Activated CD8-positive, alpha-beta T cell treated with anti-CD3 and anti-CD28 coated beads for 36 hours (primary cell): ENCODE data around the gene ADAMTS17. TPM values are rescaled to one million over a fixed set of nuclear protein-coding genes. Genes with fewer than 3 reads are reported as not detected.
"Not testable (repeated sequence)": the region's sequence is repeated elsewhere in the genome, so short reads cannot be mapped to it uniquely, and the experiment has no call there.

Experiments
- ATAC-seq: fragments of 200-7000 bp; cut with Tn5 transposase; one replicate; pipeline ENCODE4 v1.10.0; 2021; ENCODE audit warnings: mild to moderate bottlenecking, moderate library complexity
- CTCF ChIA-PET: fragments of 350-600 bp; sonication (Branson Sonifier 250); formaldehyde crosslinking; loops from one replicate; lab custom pipeline; 2021; ENCODE audit warnings: antibody characterized with exemption; lab: Charles Lee
- POLR2A ChIA-PET: fragments of 350-600 bp; sonication (Branson Sonifier 250); formaldehyde crosslinking; loops from one replicate; lab custom pipeline; 2021; ENCODE audit warnings: antibody characterized with exemption; lab: Charles Lee
- DNase-seq: peaks from one replicate; pipeline ENCODE4 v3.0.0-alpha.2; 2020
- H3K27ac Mint-ChIP-seq: one replicate; pipeline ENCODE4 v1.8.0; 2021; ENCODE audit warnings: mild to moderate bottlenecking, mixed read lengths
- H3K27me3 Mint-ChIP-seq: one replicate; pipeline ENCODE4 v1.8.0; 2021; ENCODE audit warnings: mixed read lengths
- H3K36me3 Mint-ChIP-seq: one replicate; pipeline ENCODE4 v1.8.0; 2021; ENCODE audit warnings: low read depth, mixed read lengths
- H3K4me1 Mint-ChIP-seq: one replicate; pipeline ENCODE4 v1.8.0; 2021; ENCODE audit warnings: low read depth, mixed read lengths
- H3K4me3 Mint-ChIP-seq: one replicate; pipeline ENCODE4 v1.8.0; 2021; ENCODE audit warnings: mild to moderate bottlenecking, moderate library complexity, mixed read lengths
- H3K9me3 Mint-ChIP-seq: one replicate; pipeline ENCODE4 v1.8.0; 2021; ENCODE audit warnings: mixed read lengths
- CTCF ChIP-seq: fragments of 200-600 bp; IDR thresholded peaks from one replicate; pipeline ENCODE4 v1.8.0; 2022; ENCODE audit warnings: antibody characterized with exemption, mild to moderate bottlenecking
- intact Hi-C: fragments of 100-400 bp; cut with micrococcal nuclease; formaldehyde crosslinking; loops from one replicate; pipeline ENCODE4 v1.10.0; 2022
- total RNA-seq, 2 experiments: library from RNA; stranded (reverse); gene quantifications; one replicate each; pipeline ENCODE4 v1.2.3, GENCODE V29; 2021

The ADAMTS17 gene
- total RNA-seq, 2 experiments from 2014 or later: 0.60 to 1.5 TPM

DNA sequence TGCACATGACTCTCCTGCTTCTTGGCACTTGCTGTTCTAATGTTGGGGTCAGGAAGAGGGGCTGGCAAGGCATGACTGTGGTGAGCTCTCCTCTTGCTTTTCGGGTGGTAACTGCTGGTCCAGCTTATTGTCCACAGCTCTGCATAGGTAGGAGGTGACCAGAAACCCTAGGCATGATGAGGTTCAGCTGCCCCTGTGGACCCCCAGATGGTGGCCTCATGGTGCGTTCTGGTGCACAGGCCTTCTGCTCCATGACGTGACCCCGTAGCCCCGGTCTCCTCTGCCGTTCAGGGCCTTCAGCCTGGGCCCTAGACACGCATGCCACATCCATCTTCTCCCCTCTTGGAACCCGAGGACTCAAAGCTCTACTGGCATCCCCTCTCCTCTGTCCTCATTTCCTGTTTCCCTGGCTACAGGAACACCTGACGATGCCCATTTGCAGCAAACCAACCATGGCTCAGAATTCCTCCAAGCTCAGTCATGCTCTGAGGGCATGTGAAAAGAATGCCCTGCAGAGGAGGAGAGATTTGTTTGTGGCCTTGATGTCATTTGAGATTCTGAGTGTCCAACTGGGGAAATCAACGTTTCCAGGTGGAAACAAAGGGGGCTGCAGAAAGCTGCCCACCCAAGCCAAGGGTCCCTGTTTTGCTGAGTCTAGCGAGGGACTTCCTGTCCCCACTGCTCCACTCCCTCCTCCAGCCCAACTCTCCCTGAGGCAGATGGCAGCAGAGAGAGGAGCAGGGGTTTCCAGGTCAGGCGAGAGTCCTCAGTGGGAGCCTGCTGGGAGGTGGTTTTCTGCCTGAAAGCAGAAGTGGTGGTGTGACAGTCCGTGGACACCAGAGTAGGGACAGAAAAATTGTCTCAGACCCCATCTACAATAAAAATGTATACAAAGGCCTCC is 409.8 kb downstream of the ADAMTS17 start:
- Mint-ChIP-seq H3K4me1 (peaks cover 3% of the 10 kb centered on the region), H3K9me3 (no peaks in the 10 kb centered on the region), H3K4me3 (no peak overlapping the region), H3K27me3 (peaks cover 2% of the 10 kb centered on the region), H3K27ac (no peak overlapping the region), H3K36me3 (no peaks in the 10 kb centered on the region)
- CTCF ChIA-PET: interaction anchor here (1.0 to 1.7 kb wide), 3 partner anchors 407 to 418 kb away, joined by 3 to 4 read pairs (median 3); no protein-coding TSS in a partner anchor
- POLR2A ChIA-PET: no interaction called here
- DNase-seq (no peak), ATAC-seq (no peak)
- intact Hi-C loops: loop anchor here (5.0 kb wide), 1 partner anchor 405 kb away; no protein-coding TSS in a partner anchor
- TF ChIP-seq CTCF: no peak

DNA sequence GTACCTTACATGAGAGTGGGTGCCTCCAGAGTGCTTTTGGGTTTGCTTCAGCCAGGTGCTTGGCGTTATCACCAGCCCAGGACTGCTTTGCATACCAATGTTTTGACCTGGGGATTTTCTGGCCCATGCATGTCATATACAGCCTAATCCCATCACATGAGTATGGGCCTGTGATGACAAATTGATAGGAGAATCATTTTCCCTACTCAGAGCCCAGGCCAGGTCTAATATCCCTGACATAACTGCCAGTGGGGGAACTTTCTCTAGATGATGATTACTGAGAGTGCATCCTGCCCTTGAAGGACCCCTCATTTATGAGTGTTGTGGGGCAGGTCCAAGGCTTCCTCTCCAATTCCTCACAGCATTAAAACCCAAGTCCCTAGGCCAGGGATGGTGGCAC is 411.1 kb downstream of the ADAMTS17 start:
- intact Hi-C loops: loop anchor here (5.0 kb wide), 1 partner anchor 407 kb away; no protein-coding TSS in a partner anchor
- peaks cover 2% of the 10 kb centered on the region for H3K27me3 Mint-ChIP-seq

DNA sequence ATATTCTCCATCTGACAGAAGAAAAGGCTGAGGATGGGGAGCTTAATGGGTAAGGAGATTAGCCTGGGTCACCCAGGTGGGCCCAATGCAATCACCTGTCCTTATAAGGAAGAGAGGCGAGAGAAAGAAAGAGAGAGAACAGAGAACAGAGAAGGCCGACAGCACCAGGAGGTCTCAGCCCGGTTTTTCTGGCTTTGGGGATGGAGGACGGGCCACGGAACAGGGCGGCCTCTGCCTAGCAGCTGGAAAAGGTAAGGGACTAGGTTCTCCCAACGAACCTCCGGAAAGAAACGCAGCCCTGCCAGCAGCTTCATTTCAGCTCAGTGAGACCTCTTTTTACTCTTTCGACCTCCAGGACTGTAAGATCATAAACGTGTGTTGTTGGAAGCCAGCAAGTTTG is 412.5 kb downstream of the ADAMTS17 start:
- Mint-ChIP-seq H3K9me3 (no peaks in the 10 kb centered on the region), H3K4me1 (peaks cover 9% of the 10 kb centered on the region), H3K4me3 (peak overlapping the region; percentile 5), H3K36me3 (no peaks in the 10 kb centered on the region), H3K27ac (no peak overlapping the region), H3K27me3 (no peaks in the 10 kb centered on the region)
- ATAC-seq: no peak
- ChIA-PET CTCF (interaction anchor here (0.9 to 3.6 kb wide), 11 partner anchors 23 to 421 kb away, joined by 3 to 36 read pairs (median 4); partner anchors contain the start of gene ADAMTS17), POLR2A (interaction anchor here (1.0 kb wide), 1 partner anchor 401 kb away, joined by 3 read pairs; no protein-coding TSS in a partner anchor)
- no peak for TF ChIP-seq CTCF
- intact Hi-C loops: no loop called here
- DNase-seq: no peak

More for the DNA sequence above, 411.1 kb downstream of the ADAMTS17 start:
- Mint-ChIP-seq H3K27ac (no peak overlapping the region), H3K4me3 (no peak overlapping the region), H3K9me3 (no peaks in the 10 kb centered on the region), H3K36me3 (no peaks in the 10 kb centered on the region), H3K4me1 (peaks cover 8% of the 10 kb centered on the region)
- DNase-seq: no peak
- CTCF ChIA-PET: interaction anchor here (0.6 to 3.6 kb wide), 2 partner anchors 409 to 828 kb away, joined by 5 to 36 read pairs; no protein-coding TSS in a partner anchor
- no peak for ATAC-seq
- POLR2A ChIA-PET: no interaction called here
- no peak for TF ChIP-seq CTCF

DNA sequence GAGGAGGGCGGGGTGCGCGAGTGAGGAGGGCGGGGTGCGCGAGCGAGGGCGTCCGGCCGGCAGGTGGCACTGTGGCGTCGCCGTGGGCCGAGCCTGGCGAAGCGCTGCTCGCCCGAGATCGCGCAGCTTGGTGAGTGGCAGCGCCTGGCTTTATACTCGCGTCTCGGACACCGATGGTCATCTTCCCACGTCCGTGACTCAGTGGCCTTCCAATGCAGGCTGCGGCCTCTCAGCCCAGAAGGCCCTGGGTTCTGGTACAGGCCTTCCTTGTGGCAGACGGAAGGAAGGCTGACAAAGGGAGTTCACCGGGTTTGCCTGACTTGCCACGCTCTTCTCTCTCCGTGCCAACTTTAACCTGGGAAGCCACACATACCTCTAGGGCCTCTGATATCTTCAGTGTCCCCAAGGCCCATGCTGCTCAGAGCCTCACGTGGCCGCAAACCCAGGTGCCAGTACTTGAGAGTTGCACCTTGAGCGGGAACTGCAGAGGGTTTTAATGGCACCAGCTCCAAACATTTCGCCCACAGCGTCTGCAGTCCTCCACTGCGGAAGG is 413.3 kb downstream of the ADAMTS17 start:
- TF ChIP-seq CTCF: peak; percentile 72
- intact Hi-C loops: no loop called here
- H3K27me3 Mint-ChIP-seq: peaks cover 4% of the 10 kb centered on the region
- H3K36me3 Mint-ChIP-seq: no peaks in the 10 kb centered on the region
- H3K4me3 Mint-ChIP-seq: peak overlapping the region; percentile 80
- peak; percentile 93 for ATAC-seq
- peak overlapping the region; percentile 85 for H3K27ac Mint-ChIP-seq
- ChIA-PET POLR2A (no interaction called here), CTCF (interaction anchor here (0.6 to 3.6 kb wide), 14 partner anchors 17 to 422 kb away, joined by 3 to 36 read pairs (median 4); partner anchors contain the start of gene ADAMTS17)
- peaks cover 9% of the 10 kb centered on the region for H3K4me1 Mint-ChIP-seq
- H3K9me3 Mint-ChIP-seq: no peaks in the 10 kb centered on the region
- peak; percentile 86 for DNase-seq

- H3K4me1 Mint-ChIP-seq, DNase-seq, ATAC-seq, H3K27ac Mint-ChIP-seq, intact Hi-C loops, H3K9me3 Mint-ChIP-seq, H3K4me3 Mint-ChIP-seq, H3K36me3 Mint-ChIP-seq: not testable (repeated sequence)
- CTCF ChIA-PET: interaction anchor here (1.4 to 1.9 kb wide), 3 partner anchors 16 to 423 kb away, joined by 3 to 8 read pairs (median 7); no protein-coding TSS in a partner anchor
- H3K27me3 Mint-ChIP-seq: peaks cover 11% of the 10 kb centered on the region
- POLR2A ChIA-PET: interaction anchor here (1.3 kb wide), 1 partner anchor 12 kb away, joined by 4 read pairs; no protein-coding TSS in a partner anchor
Measured at GRCh38 chr15:99926532-99926931, 415.2 kb downstream of the ADAMTS17 start.
